ENCODE results near the gene LRP1B. TPM values are rescaled to one million over a fixed set of nuclear protein-coding genes. Genes with fewer than 3 reads are reported as not detected.

LRP1B gene
- polyA plus RNA-seq, 1 donor from 2014 or later, result 12.7 TPM

DNA sequence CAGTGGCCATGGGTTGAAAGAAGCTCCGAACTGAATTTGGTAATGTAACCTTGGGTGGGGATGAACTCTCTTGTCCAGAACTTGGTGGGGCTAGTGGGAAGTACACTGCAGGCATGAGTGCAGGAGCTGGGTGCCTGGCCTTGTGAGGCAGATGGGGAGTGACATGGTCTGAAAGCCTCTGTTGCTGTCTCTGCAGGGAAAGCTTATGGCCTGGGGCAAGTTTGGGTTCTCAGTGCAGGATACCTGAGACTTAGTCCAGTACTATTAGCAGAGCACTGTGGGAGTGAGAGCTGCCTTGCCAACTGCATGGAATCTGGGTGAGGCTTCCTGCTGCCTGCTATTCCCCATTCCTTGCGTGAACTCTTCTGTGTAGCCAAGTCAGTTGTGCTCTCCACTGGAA, 1729.8 kb downstream of the LRP1B start:
- H3K9me3 ChIP-seq (ENCODE audit: low read length), result peaks cover 5% of the 10 kb centered on the region
- no peak overlapping the region for H3K9ac ChIP-seq (ENCODE audit: low read length)
- no peaks in the 10 kb centered on the region for H3K9me2 ChIP-seq (ENCODE audit: insufficient read depth, low read length)
- H3K79me2 ChIP-seq (replicated peaks; ENCODE audit: insufficient read depth, low read length), result no peaks in the 10 kb centered on the region
- TF ChIP-seq, protein P1, sequence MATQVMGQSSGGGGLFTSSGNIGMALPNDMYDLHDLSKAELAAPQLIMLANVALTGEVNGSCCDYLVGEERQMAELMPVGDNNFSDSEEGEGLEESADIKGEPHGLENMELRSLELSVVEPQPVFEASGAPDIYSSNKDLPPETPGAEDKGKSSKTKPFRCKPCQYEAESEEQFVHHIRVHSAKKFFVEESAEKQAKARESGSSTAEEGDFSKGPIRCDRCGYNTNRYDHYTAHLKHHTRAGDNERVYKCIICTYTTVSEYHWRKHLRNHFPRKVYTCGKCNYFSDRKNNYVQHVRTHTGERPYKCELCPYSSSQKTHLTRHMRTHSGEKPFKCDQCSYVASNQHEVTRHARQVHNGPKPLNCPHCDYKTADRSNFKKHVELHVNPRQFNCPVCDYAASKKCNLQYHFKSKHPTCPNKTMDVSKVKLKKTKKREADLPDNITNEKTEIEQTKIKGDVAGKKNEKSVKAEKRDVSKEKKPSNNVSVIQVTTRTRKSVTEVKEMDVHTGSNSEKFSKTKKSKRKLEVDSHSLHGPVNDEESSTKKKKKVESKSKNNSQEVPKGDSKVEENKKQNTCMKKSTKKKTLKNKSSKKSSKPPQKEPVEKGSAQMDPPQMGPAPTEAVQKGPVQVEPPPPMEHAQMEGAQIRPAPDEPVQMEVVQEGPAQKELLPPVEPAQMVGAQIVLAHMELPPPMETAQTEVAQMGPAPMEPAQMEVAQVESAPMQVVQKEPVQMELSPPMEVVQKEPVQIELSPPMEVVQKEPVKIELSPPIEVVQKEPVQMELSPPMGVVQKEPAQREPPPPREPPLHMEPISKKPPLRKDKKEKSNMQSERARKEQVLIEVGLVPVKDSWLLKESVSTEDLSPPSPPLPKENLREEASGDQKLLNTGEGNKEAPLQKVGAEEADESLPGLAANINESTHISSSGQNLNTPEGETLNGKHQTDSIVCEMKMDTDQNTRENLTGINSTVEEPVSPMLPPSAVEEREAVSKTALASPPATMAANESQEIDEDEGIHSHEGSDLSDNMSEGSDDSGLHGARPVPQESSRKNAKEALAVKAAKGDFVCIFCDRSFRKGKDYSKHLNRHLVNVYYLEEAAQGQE (IDR thresholded peaks at IDR 0.05; ENCODE audit: borderline replicate concordance), result no peak
- TF ChIP-seq EP300 (conservative IDR thresholded peaks at IDR 0.05; ENCODE audit: poor library complexity, severe bottlenecking) (no peak), MXI1 (conservative IDR thresholded peaks at IDR 0.05; ENCODE audit: poor library complexity, severe bottlenecking) (no peak), RAD21 (conservative IDR thresholded peaks at IDR 0.05) (no peak), SMC3 (conservative IDR thresholded peaks at IDR 0.05; ENCODE audit: poor library complexity) (no peak), TAF1 (IDR thresholded peaks at IDR 0.05; ENCODE audit: low read depth) (no peak), POLR2AphosphoS5 (IDR thresholded peaks at IDR 0.05) (no peak)
- TF ChIP-seq, protein P2, sequence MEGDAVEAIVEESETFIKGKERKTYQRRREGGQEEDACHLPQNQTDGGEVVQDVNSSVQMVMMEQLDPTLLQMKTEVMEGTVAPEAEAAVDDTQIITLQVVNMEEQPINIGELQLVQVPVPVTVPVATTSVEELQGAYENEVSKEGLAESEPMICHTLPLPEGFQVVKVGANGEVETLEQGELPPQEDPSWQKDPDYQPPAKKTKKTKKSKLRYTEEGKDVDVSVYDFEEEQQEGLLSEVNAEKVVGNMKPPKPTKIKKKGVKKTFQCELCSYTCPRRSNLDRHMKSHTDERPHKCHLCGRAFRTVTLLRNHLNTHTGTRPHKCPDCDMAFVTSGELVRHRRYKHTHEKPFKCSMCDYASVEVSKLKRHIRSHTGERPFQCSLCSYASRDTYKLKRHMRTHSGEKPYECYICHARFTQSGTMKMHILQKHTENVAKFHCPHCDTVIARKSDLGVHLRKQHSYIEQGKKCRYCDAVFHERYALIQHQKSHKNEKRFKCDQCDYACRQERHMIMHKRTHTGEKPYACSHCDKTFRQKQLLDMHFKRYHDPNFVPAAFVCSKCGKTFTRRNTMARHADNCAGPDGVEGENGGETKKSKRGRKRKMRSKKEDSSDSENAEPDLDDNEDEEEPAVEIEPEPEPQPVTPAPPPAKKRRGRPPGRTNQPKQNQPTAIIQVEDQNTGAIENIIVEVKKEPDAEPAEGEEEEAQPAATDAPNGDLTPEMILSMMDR (IDR thresholded peaks at IDR 0.05; ENCODE audit: poor library complexity, severe bottlenecking), result no peak
- H3K27ac ChIP-seq (ENCODE audit: low read length), result no peak overlapping the region
- no peaks in the 10 kb centered on the region for H3K36me3 ChIP-seq (ENCODE audit: insufficient read depth, low read length)
- H3K27me3 ChIP-seq (ENCODE audit: insufficient read depth, low read depth, low read length), result no peaks in the 10 kb centered on the region
- H4K20me1 ChIP-seq (ENCODE audit: insufficient read depth), result no peaks in the 10 kb centered on the region
- H3K4me2 ChIP-seq (ENCODE audit: low read length), result no peak overlapping the region
- H3F3A ChIP-seq (ENCODE audit: insufficient read depth, low read length, poor library complexity, severe bottlenecking), result no peaks in the 10 kb centered on the region
- no peak overlapping the region for H3K4me3 ChIP-seq (ENCODE audit: low read length)
- no peak overlapping the region for H2AFZ ChIP-seq (ENCODE audit: low read depth, low read length)

DNA sequence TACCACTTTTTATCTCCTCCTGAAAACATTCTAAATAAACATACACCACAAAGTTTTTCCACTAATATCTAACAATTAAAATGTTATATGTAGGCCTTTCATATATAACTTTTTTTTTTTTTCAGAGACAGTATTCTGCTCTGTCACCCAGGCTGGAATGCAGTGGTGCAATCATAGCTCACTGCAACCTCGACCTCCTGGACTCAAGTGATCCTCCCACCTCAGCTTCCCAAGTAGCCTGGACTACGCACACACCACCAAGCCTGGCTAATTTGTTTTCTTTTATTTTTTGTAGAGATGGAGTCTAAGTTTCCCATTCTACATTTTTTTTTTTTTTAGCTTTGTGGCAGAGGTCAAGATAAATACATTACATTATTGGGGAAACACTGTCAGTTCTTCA, 1738.0 kb downstream of the LRP1B start:
- Histone ChIP-seq H4K20me1 (ENCODE audit: insufficient read depth) (no peaks in the 10 kb centered on the region), H3K27ac (ENCODE audit: low read length) (no peak overlapping the region), H3K9me3 (ENCODE audit: low read length) (no peaks in the 10 kb centered on the region), H3K27me3 (ENCODE audit: insufficient read depth, low read depth, low read length) (no peaks in the 10 kb centered on the region), H3K36me3 (ENCODE audit: insufficient read depth, low read length) (no peaks in the 10 kb centered on the region), H3F3A (ENCODE audit: insufficient read depth, low read length, poor library complexity, severe bottlenecking) (no peaks in the 10 kb centered on the region), H3K4me2 (ENCODE audit: low read length) (no peak overlapping the region), H2AFZ (ENCODE audit: low read depth, low read length) (no peak overlapping the region), H3K79me2 (replicated peaks; ENCODE audit: insufficient read depth, low read length) (no peaks in the 10 kb centered on the region), H3K4me3 (ENCODE audit: low read length) (no peak overlapping the region), H3K9ac (ENCODE audit: low read length) (no peak overlapping the region), H3K9me2 (ENCODE audit: insufficient read depth, low read length) (no peaks in the 10 kb centered on the region)
- TF ChIP-seq MXI1 (conservative IDR thresholded peaks at IDR 0.05; ENCODE audit: poor library complexity, severe bottlenecking) (no peak), SMC3 (conservative IDR thresholded peaks at IDR 0.05; ENCODE audit: poor library complexity) (no peak), EP300 (conservative IDR thresholded peaks at IDR 0.05; ENCODE audit: poor library complexity, severe bottlenecking) (no peak), RAD21 (conservative IDR thresholded peaks at IDR 0.05) (no peak), POLR2AphosphoS5 (IDR thresholded peaks at IDR 0.05) (no peak), TAF1 (IDR thresholded peaks at IDR 0.05; ENCODE audit: low read depth) (no peak), EZH2 (IDR thresholded peaks at IDR 0.05; ENCODE audit: borderline replicate concordance, insufficient read depth, low read length, poor library complexity, severe bottlenecking) (no peak)
- TF ChIP-seq, protein P1 (IDR thresholded peaks at IDR 0.05; ENCODE audit: borderline replicate concordance), result no peak
- TF ChIP-seq, protein P2 (IDR thresholded peaks at IDR 0.05; ENCODE audit: poor library complexity, severe bottlenecking), result no peak

All from neural cell (in vitro differentiated cells).